ENCODE measurements around the gene SNAPC4. TPM values are rescaled to one million over a fixed set of nuclear protein-coding genes. Genes with fewer than 3 reads are reported as not detected.

Gene SNAPC4
- polyA plus RNA-seq, 1 of the 3 experiments (the other 2 are of a cell fraction), result 9.2 TPM

- H3K27me3 ChIP-seq (ENCODE audit: insufficient read depth), result no peaks in the 10 kb centered on the region
- WGBS (ENCODE audit: low lambda C conversion rate), result 93% methylated on average over 22 of the region's 37 CpGs
- no peaks in the 10 kb centered on the region for H3F3A ChIP-seq (replicated peaks; ENCODE audit: insufficient read depth)
- TF ChIP-seq TCF12 (IDR thresholded peaks at IDR 0.05) (no peak), FOSL2 (IDR thresholded peaks at IDR 0.05; ENCODE audit: borderline replicate concordance, low read depth) (no peak)
- H3K36me3 ChIP-seq (replicated peaks in 1 of 2; ENCODE audit: control insufficient read depth in 1 of 2, insufficient read depth in 2 of 2, low read length in 1 of 2), result peaks cover 0 to 43% of the 10 kb centered on the region in 2 experiments
- H3K9ac ChIP-seq, result no peak overlapping the region
- H3K9me2 ChIP-seq, result no peaks in the 10 kb centered on the region
- no peak overlapping the region for H2AFZ ChIP-seq (ENCODE audit: low read depth)
- H3K27ac ChIP-seq (ENCODE audit: low read depth in 2 of 2, low read length in 1 of 2), result no peak overlapping the region
- no peak overlapping the region for H3K4me2 ChIP-seq
- H4K20me1 ChIP-seq (ENCODE audit: insufficient read depth), result peaks cover 55% of the 10 kb centered on the region
- peaks cover 0 to 17% of the 10 kb centered on the region in 2 experiments; a peak in 1 of 4 replicates for H3K4me1 ChIP-seq (ENCODE audit: control insufficient read depth in 1 of 2, insufficient read depth in 2 of 2, low read depth in 1 of 2, low read length in 1 of 2)
- no peak for DNase-seq
- H3K9me3 ChIP-seq, result no peaks in the 10 kb centered on the region
- H3K4me3 ChIP-seq (ENCODE audit: low read depth in 2 of 2, low read length in 1 of 2), result no peak overlapping the region
- CTCF ChIA-PET, result interaction anchor here (0.6 to 1.2 kb wide), 2 partner anchors 71 to 989 kb away, joined by 3 read pairs; partner anchors contain the start of genes DNLZ, EXD3 and NOXA1
- POLR2A ChIA-PET, result interaction anchor here (1.0 to 1.8 kb wide), 2 partner anchors 9 to 18 kb away, joined by 3 to 5 read pairs; no protein-coding TSS in a partner anchor
- peaks cover 61% of the 10 kb centered on the region for H3K79me2 ChIP-seq (ENCODE audit: insufficient read depth)
Observed at GRCh38 chr9:136433849-136434579, 34.0 kb upstream of the SNAPC4 start.

- H3K27ac ChIP-seq (ENCODE audit: low read depth in 2 of 2, low read length in 1 of 2), result no peak overlapping the region
- H4K20me1 ChIP-seq (ENCODE audit: insufficient read depth), result peaks cover 49% of the 10 kb centered on the region
- ChIA-PET POLR2A (interaction anchor here (1.0 kb wide), 1 partner anchor 17 kb away, joined by 3 read pairs; no protein-coding TSS in a partner anchor), CTCF (interaction anchor here (0.6 kb wide), 1 partner anchor 990 kb away, joined by 3 read pairs; the partner anchor contains the start of genes EXD3 and NOXA1)
- H3K4me1 ChIP-seq (ENCODE audit: control insufficient read depth in 1 of 2, insufficient read depth in 2 of 2, low read depth in 1 of 2, low read length in 1 of 2), result peaks cover 0 to 17% of the 10 kb centered on the region in 2 experiments; a peak in 1 of 4 replicates
- DNase-seq, result no peak
- no peak overlapping the region for H2AFZ ChIP-seq (ENCODE audit: low read depth)
- peaks cover 6% of the 10 kb centered on the region for H3F3A ChIP-seq (replicated peaks; ENCODE audit: insufficient read depth)
- no peaks in the 10 kb centered on the region for H3K9me2 ChIP-seq
- H3K9me3 ChIP-seq, result no peaks in the 10 kb centered on the region
- no peak overlapping the region for H3K4me3 ChIP-seq (ENCODE audit: low read depth in 2 of 2, low read length in 1 of 2)
- H3K79me2 ChIP-seq (ENCODE audit: insufficient read depth), result peaks cover 52% of the 10 kb centered on the region
- H3K4me2 ChIP-seq, result no peak overlapping the region
- 94% methylated on average over 14 of the region's 36 CpGs for WGBS (ENCODE audit: low lambda C conversion rate)
- peaks cover 0 to 47% of the 10 kb centered on the region in 2 experiments for H3K36me3 ChIP-seq (replicated peaks in 1 of 2; ENCODE audit: control insufficient read depth in 1 of 2, insufficient read depth in 2 of 2, low read length in 1 of 2)
- H3K9ac ChIP-seq, result no peak overlapping the region
- TF ChIP-seq TAF1 (IDR thresholded peaks at IDR 0.05; ENCODE audit: borderline replicate concordance, low read depth, low read length) (no peak), NRF1 (IDR thresholded peaks at IDR 0.05; ENCODE audit: low read depth, low read length) (no peak), NFIC (IDR thresholded peaks at IDR 0.05; ENCODE audit: borderline replicate concordance) (no peak), RFX5 (IDR thresholded peaks at IDR 0.05; ENCODE audit: low read length) (no peak), YY1 (IDR thresholded peaks at IDR 0.05; ENCODE audit: low read depth) (no peak), FOXJ3 (CRISPR knock-in tag; IDR thresholded peaks at IDR 0.05) (no peak), TCF12 (IDR thresholded peaks at IDR 0.05) (no peak), FOSL2 (IDR thresholded peaks at IDR 0.05; ENCODE audit: borderline replicate concordance, low read depth) (no peak), MXI1 (IDR thresholded peaks at IDR 0.05; ENCODE audit: low read depth, low read length) (no peak), RCOR1 (IDR thresholded peaks at IDR 0.05; ENCODE audit: low read length) (no peak)
- H3K27me3 ChIP-seq (ENCODE audit: insufficient read depth), result no peaks in the 10 kb centered on the region
Observed at GRCh38 chr9:136433043-136433715, 33.2 kb upstream of the SNAPC4 start.

GRCh38 chr9:136432591-136432990, 32.6 kb upstream of the SNAPC4 start:
- H3K4me3 ChIP-seq (ENCODE audit: low read depth in 2 of 2, low read length in 1 of 2), result no peak overlapping the region
- TF ChIP-seq POLR2AphosphoS5 (IDR thresholded peaks at IDR 0.05; ENCODE audit: low read depth, low read length) (no peak), YY1 (IDR thresholded peaks at IDR 0.05; ENCODE audit: low read depth) (no peak), EP300 (IDR thresholded peaks at IDR 0.05; ENCODE audit: borderline replicate concordance in 1 of 2, low read depth in 1 of 2, low read length in 1 of 2) (no peak)
- H3K4me1 ChIP-seq (ENCODE audit: control insufficient read depth in 1 of 2, insufficient read depth in 2 of 2, low read depth in 1 of 2, low read length in 1 of 2), result peaks cover 0 to 12% of the 10 kb centered on the region in 2 experiments; a peak in 1 of 4 replicates
- H3K9me2 ChIP-seq, result no peaks in the 10 kb centered on the region
- DNase-seq, result no peak
- H3K9me3 ChIP-seq, result no peaks in the 10 kb centered on the region
- H3K36me3 ChIP-seq (replicated peaks in 1 of 2; ENCODE audit: control insufficient read depth in 1 of 2, insufficient read depth in 2 of 2, low read length in 1 of 2), result peaks cover 0 to 47% of the 10 kb centered on the region in 2 experiments
- no peaks in the 10 kb centered on the region for H3K27me3 ChIP-seq (ENCODE audit: insufficient read depth)
- no peak overlapping the region for H2AFZ ChIP-seq (ENCODE audit: low read depth)
- peaks cover 44% of the 10 kb centered on the region for H4K20me1 ChIP-seq (ENCODE audit: insufficient read depth)
- H3K79me2 ChIP-seq (ENCODE audit: insufficient read depth), result peaks cover 46% of the 10 kb centered on the region
- ChIA-PET POLR2A (no interaction called here), CTCF (no interaction called here)
- WGBS (ENCODE audit: low lambda C conversion rate), result 91% methylated on average over 20 of the region's 26 CpGs
- no peak overlapping the region for H3K9ac ChIP-seq
- H3K4me2 ChIP-seq, result no peak overlapping the region
- H3F3A ChIP-seq (replicated peaks; ENCODE audit: insufficient read depth), result peaks cover 9% of the 10 kb centered on the region
- no peak overlapping the region for H3K27ac ChIP-seq (ENCODE audit: low read depth in 2 of 2, low read length in 1 of 2)
